PC-9 (cell line): ENCODE data around the gene MYO18A.

ENCODE experiments used
- EZH2 ChIP-seq: fragments of 200-600 bp; sonication (generic); IDR thresholded peaks from 2 replicates; pipeline ENCODE4 v1.8.0; 2017; ENCODE audit warnings: antibody characterized with exemption, low read depth
- TF ChIP-seq, protein P1 (sequence below): fragments of 200-600 bp; sonication (generic); conservative IDR thresholded peaks from 2 replicates; pipeline ENCODE4 v1.6.1; 2017; ENCODE audit warnings: mixed run types, antibody characterized with exemption, mild to moderate bottlenecking, moderate library complexity

DNA sequence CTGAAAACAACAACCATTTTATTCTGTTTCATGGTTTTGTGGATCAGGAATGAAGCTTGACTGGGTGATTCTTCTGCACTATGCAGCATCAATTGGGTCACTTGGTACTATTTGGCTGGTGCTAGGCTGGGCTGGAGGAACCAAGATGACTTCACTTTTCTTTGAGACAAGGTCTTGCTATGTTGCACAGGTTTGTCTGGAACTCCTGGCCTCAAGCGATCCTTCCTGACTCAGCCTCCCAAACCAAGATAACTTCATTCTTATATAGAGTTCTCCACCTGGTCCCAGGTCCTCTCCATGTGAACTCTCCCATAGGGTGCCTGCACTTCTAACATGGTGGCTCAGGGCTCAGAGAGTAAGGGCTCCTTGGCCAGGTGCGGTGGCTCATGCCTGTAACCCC, 139.1 kb downstream of the MYO18A start:
- TF ChIP-seq, protein P1, sequence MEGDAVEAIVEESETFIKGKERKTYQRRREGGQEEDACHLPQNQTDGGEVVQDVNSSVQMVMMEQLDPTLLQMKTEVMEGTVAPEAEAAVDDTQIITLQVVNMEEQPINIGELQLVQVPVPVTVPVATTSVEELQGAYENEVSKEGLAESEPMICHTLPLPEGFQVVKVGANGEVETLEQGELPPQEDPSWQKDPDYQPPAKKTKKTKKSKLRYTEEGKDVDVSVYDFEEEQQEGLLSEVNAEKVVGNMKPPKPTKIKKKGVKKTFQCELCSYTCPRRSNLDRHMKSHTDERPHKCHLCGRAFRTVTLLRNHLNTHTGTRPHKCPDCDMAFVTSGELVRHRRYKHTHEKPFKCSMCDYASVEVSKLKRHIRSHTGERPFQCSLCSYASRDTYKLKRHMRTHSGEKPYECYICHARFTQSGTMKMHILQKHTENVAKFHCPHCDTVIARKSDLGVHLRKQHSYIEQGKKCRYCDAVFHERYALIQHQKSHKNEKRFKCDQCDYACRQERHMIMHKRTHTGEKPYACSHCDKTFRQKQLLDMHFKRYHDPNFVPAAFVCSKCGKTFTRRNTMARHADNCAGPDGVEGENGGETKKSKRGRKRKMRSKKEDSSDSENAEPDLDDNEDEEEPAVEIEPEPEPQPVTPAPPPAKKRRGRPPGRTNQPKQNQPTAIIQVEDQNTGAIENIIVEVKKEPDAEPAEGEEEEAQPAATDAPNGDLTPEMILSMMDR: no peak
- TF ChIP-seq EZH2: no peak
